K562 (cell line): ENCODE data around the gene ZNF77. TPM values are rescaled to one million over a fixed set of nuclear protein-coding genes. Genes with fewer than 3 reads are reported as not detected.
A peak's percentile ranks its signal among the peaks of the same experiment; 100 is the strongest.

Source experiments
- ASH1L ChIP-seq: fragments of 450-650 bp; IDR thresholded peaks from 2 replicates; pipeline ENCODE4 v1.6.1; 2018; ENCODE audit warnings: borderline replicate concordance, mild to moderate bottlenecking, low read depth; ENCODE audit not compliant: partially characterized antibody
- DEAF1 ChIP-seq: fragments of 450-650 bp; formaldehyde crosslinking; IDR thresholded peaks from 2 replicates; pipeline ENCODE4 v1.4.0; 2020; ENCODE audit warnings: mild to moderate bottlenecking, moderate library complexity
- ELF4 ChIP-seq: fragments of 450-650 bp; formaldehyde crosslinking; IDR thresholded peaks from 2 replicates; pipeline ENCODE4 v1.4.0; 2022; ENCODE audit warnings: missing genetic modification characterization
- GTF2B ChIP-seq: IDR thresholded peaks from 2 replicates; pipeline ENCODE4 v1.6.1; 2011; ENCODE audit not compliant: insufficient read length; ENCODE audit errors: extremely low read depth
- NCOR1 ChIP-seq: fragments of 450-650 bp; IDR thresholded peaks from 2 replicates; pipeline ENCODE4 v1.6.1; 2016; ENCODE audit warnings: mild to moderate bottlenecking, moderate library complexity
- NFIX ChIP-seq: fragments of 250-450 bp; sonication (Bioruptor Pico); IDR thresholded peaks from 2 replicates; pipeline ENCODE4 v1.4.0; 2020; ENCODE audit warnings: low read depth, mild to moderate bottlenecking, moderate library complexity
- NFRKB ChIP-seq: fragments of 450-650 bp; IDR thresholded peaks from 2 replicates; pipeline ENCODE4 v1.6.1; 2016; ENCODE audit warnings: low read depth
- NFYB ChIP-seq: IDR thresholded peaks from 2 replicates; pipeline ENCODE4 v1.6.1; 2011; ENCODE audit warnings: mild to moderate bottlenecking, moderate library complexity; ENCODE audit not compliant: insufficient read length; ENCODE audit errors: extremely low read depth
- SPI1 ChIP-seq: IDR thresholded peaks from 2 replicates; pipeline ENCODE4 v1.6.1; 2011; ENCODE audit warnings: low read depth, low read length, control low read depth, borderline replicate concordance
- TAF15 ChIP-seq: fragments of 200-400 bp; formaldehyde crosslinking; IDR thresholded peaks from 2 replicates; pipeline ENCODE4 v1.6.1; 2017; ENCODE audit warnings: mild to moderate bottlenecking, low read depth, low read length, moderate library complexity
- UBTF ChIP-seq, 2 experiments: IDR thresholded peaks; 2 replicates each; pipeline ENCODE4 v1.6.1; 2012; ENCODE audit warnings: improper control_type of control experiment in 2 of 2, low read depth in 2 of 2, low read length in 2 of 2, borderline replicate concordance in 1 of 2
- ZFX ChIP-seq: sonication (generic); formaldehyde crosslinking; IDR thresholded peaks from 2 replicates; pipeline ENCODE4 v1.8.0; 2022; ENCODE audit warnings: mild to moderate bottlenecking, missing genetic modification reagents, moderate library complexity
- ZMIZ1 ChIP-seq, 2 experiments: fragments of 150-350 bp in 1 of 2; IDR thresholded peaks; 2 replicates each; pipeline ENCODE4 v1.6.1; 2012 to 2016; ENCODE audit warnings: low read depth in 2 of 2, low read length in 2 of 2, mild to moderate bottlenecking in 1 of 2, moderate library complexity in 1 of 2
- ZNF133 ChIP-seq: fragments of 250-450 bp; sonication (Bioruptor Pico); IDR thresholded peaks from 2 replicates; pipeline ENCODE4 v1.4.0; 2020; ENCODE audit warnings: mild to moderate bottlenecking
- ZNF79 ChIP-seq: fragments of 250-450 bp; sonication (Bioruptor Pico); IDR thresholded peaks from 2 replicates; pipeline ENCODE4 v1.4.0; 2020; ENCODE audit warnings: low read depth, mild to moderate bottlenecking, moderate library complexity
- polyA plus RNA-seq, 8 experiments: library from polyadenylated mRNA; depleted of rRNA in 4 of 8; stranded (reverse) in 5 of 8; unstranded in 3 of 8; fragments of >200 nt; fragmentation: Nextera tagmentation in 2 of 8; fragmentation: Illumina TruSeq in 1 of 8; extraction: Ambion mirVana in 2 of 8; extraction: Trizol in 1 of 8; gene quantifications; 2 replicates each; pipeline versions ENCODE4 v1.2.1 to v1.2.3, GENCODE V29; 2011 to 2014; ENCODE audit warnings: inconsistent platforms in 1 of 8, missing spikeins in 1 of 8
- total RNA-seq, 7 experiments: library from RNA; depleted of rRNA in 6 of 7; stranded (reverse); fragments of >200 nt in 6 of 7; fragmentation: Illumina TruSeq in 2 of 7; extraction: Trizol in 2 of 7; gene quantifications; 2 replicates each; pipeline versions ENCODE4 v1.2.1 to v1.2.3, GENCODE V29; 2011 to 2021; ENCODE audit warnings: low replicate concordance in 1 of 7
- TF ChIP-seq, protein P1 (sequence below), 2 experiments: fragments of 450-650 bp; IDR thresholded peaks; 2 replicates each; pipeline ENCODE4 v1.6.1; 2016

The ZNF77 gene
- total and polyA plus RNA-seq, 9 of the 15 experiments (the other 6 are each of a cell fraction or from before 2014, with no cell fraction given), result 4.3 to 14.5 (median 7.7) TPM

DNA sequence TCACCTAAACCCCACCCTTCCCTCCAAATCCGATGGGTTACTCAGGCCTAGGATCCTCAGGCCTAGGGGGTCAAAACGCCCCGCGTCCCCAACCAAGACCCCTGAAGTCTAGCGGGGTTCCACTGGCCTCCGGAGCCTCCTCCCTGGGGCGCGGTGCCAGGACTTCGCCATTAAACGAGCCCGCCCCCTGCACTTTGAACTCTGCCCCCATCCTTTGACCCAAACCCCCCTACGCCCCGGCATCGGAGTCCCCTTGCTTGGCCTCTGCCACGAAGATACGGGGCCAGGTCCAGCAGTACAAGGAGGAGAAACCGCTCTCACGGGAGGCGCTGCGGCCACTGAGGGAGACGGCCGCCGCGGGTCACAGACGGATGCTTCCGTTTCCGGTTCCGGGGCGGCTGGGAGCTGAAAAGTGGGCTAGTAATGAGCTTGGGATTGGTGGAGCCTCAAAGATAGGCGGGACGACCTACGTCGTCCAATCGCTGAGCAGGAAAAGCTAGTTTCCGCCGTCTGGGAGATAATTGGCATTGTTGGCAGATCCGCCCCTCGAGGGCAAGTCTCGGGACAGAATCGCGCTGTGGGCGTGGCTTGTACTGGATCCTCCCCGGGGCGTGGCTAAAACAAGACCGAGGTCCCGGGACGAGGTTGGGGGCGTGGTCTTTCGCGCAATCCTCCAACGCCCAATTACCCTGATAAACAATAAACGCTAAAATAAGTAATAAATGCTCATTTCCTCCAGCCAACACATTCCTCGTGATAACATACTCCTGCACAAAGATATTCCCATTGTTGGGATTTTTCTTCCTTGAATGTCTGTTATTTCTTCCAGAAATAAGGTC lies 5.7 kb upstream of the ZNF77 start (continued):
- TF ChIP-seq, protein P1, sequence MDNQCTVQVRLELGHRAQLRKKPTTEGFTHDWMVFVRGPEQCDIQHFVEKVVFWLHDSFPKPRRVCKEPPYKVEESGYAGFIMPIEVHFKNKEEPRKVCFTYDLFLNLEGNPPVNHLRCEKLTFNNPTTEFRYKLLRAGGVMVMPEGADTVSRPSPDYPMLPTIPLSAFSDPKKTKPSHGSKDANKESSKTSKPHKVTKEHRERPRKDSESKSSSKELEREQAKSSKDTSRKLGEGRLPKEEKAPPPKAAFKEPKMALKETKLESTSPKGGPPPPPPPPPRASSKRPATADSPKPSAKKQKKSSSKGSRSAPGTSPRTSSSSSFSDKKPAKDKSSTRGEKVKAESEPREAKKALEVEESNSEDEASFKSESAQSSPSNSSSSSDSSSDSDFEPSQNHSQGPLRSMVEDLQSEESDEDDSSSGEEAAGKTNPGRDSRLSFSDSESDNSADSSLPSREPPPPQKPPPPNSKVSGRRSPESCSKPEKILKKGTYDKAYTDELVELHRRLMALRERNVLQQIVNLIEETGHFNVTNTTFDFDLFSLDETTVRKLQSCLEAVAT (IDR thresholded peaks at IDR 0.05), result peak in 1 of 2 experiments; percentile 75; a peak in 1 of 4 replicates
- TF ChIP-seq NCOR1 (no peak), ZMIZ1 (IDR thresholded peaks at IDR 0.05; ENCODE audit: low read depth in 2 of 2, low read length in 2 of 2) (peak in 1 of 2 experiments; percentile 70; a peak in 1 of 4 replicates), NFYB (peak; percentile 65), ZNF133 (CRISPR knock-in tag) (no peak), TAF15 (no peak), NFIX (peak; percentile 41; the same call in 1 of the 2 replicates), ELF4 (CRISPR knock-in tag) (peak; percentile 27; the same call in 1 of the 2 replicates), ZFX (CRISPR knock-in tag) (peak; percentile 94), ZNF79 (CRISPR knock-in tag) (no peak), UBTF (IDR thresholded peaks at IDR 0.05; ENCODE audit: borderline replicate concordance in 1 of 2, low read depth in 2 of 2, low read length in 2 of 2) (0 out of 4 replicates have a peak, but pooled peaks of 1 of the 2 experiments have one; percentile 16), NFRKB (peak; percentile 91), GTF2B (no peak), DEAF1 (peak; percentile 44; the same call in 1 of the 2 replicates), ASH1L (peak; percentile 73), SPI1 (no peak)
